SK-N-SH (cell line): Measurements from ENCODE around the gene GCDH.

Experiments used
- CTCF ChIP-seq: fragments of 200-600 bp; sonication (generic); IDR thresholded peaks from 2 replicates; pipeline ENCODE4 v1.6.1; 2017; ENCODE audit warnings: antibody characterized with exemption, mild to moderate bottlenecking, moderate library complexity
- NRF1 ChIP-seq: IDR thresholded peaks from 2 replicates; pipeline ENCODE4 v1.6.1; 2012; ENCODE audit warnings: low read depth, mild to moderate bottlenecking, low read length

- no peak for TF ChIP-seq CTCF
- no peak for TF ChIP-seq NRF1
Observed at GRCh38 chr19:12884627-12884925, 6.4 kb upstream of the GCDH start.
